RWPE1 (cell line): ENCODE results near the gene BORCS6.

Experiments used
- CTCF ChIA-PET: fragments of 350-600 bp; sonication (Branson Sonifier 250); formaldehyde crosslinking; extraction: SDS; loops from one replicate; lab custom pipeline; 2021; lab: Yijun Ruan, JAX
- POLR2A ChIA-PET: fragments of 400-600 bp; formaldehyde crosslinking; extraction: SDS; loops from one replicate; lab custom pipeline; 2020; ENCODE audit warnings: antibody characterized with exemption; ENCODE audit not compliant: low non-redundant PET; lab: Yijun Ruan, JAX
- DNase-seq: peaks from one replicate; pipeline ENCODE4 v3.0.0; 2012; ENCODE audit warnings: low spot score
- H3K27ac ChIP-seq: fragments of 450-650 bp; 2 replicates; pipeline ENCODE4 v1.5.1; 2017
- TF ChIP-seq, protein P1 (sequence below): fragments of 450-650 bp; conservative IDR thresholded peaks from 2 replicates; pipeline ENCODE4 v1.5.1; 2017; ENCODE audit warnings: low read depth, mild to moderate bottlenecking

BORCS6 gene

DNA sequence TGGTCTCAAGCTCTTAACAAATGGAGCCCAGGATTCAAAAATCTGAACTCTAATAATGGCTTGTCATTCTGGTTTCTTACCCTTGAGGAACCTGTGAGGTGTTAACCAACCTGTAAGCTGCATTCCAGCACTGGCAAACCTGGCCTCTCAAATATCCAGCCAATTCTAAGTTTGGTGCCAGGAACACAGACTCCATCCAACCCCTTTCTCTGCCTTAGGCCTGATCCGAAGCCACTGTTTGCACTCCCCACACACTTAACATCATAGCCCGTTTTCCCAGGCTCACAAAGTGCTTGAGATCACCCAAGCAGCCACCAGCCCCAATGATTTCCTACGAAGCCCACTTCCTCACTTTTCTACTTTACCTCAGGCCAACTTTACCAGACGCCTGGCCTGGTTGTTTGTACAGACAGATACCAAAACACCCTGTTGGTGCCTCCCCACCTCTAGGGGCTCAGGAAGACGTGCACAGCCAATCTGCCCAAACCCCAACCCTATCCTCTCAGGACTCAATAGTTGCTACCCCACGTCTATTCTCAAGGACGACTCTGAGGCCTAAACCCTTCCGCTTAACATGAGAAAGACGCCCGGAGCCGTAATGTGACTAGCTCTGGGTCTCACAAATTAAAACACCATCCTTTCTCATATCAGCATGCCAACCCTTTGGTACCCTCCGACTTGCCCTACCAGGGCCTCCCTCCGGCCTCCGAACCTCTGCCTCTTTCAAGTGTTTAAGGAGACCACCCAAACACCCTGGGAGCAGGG, 34.6 kb downstream of the BORCS6 start:
- peak overlapping the region; percentile 98 for H3K27ac ChIP-seq
- TF ChIP-seq, protein P1, sequence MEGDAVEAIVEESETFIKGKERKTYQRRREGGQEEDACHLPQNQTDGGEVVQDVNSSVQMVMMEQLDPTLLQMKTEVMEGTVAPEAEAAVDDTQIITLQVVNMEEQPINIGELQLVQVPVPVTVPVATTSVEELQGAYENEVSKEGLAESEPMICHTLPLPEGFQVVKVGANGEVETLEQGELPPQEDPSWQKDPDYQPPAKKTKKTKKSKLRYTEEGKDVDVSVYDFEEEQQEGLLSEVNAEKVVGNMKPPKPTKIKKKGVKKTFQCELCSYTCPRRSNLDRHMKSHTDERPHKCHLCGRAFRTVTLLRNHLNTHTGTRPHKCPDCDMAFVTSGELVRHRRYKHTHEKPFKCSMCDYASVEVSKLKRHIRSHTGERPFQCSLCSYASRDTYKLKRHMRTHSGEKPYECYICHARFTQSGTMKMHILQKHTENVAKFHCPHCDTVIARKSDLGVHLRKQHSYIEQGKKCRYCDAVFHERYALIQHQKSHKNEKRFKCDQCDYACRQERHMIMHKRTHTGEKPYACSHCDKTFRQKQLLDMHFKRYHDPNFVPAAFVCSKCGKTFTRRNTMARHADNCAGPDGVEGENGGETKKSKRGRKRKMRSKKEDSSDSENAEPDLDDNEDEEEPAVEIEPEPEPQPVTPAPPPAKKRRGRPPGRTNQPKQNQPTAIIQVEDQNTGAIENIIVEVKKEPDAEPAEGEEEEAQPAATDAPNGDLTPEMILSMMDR: no peak
- DNase-seq: no peak
- ChIA-PET CTCF (interaction anchor here (1.7 kb wide), 1 partner anchor 36 kb away, joined by 6 read pairs; no protein-coding TSS in a partner anchor), POLR2A (interaction anchor here (1.2 to 1.4 kb wide), 2 partner anchors 9 to 16 kb away, joined by 3 read pairs; no protein-coding TSS in a partner anchor)

- TF ChIP-seq, protein P1: no peak
- peak overlapping the region; percentile 98 for H3K27ac ChIP-seq
- DNase-seq: no peak
- CTCF ChIA-PET: no interaction called here
- POLR2A ChIA-PET: interaction anchor here (1.0 to 1.4 kb wide), 3 partner anchors 9 to 19 kb away, joined by 3 to 5 read pairs (median 3); no protein-coding TSS in a partner anchor
These were observed 35.3 kb downstream of the BORCS6 start for GRCh38 chr17:8154608-8155155.

DNA sequence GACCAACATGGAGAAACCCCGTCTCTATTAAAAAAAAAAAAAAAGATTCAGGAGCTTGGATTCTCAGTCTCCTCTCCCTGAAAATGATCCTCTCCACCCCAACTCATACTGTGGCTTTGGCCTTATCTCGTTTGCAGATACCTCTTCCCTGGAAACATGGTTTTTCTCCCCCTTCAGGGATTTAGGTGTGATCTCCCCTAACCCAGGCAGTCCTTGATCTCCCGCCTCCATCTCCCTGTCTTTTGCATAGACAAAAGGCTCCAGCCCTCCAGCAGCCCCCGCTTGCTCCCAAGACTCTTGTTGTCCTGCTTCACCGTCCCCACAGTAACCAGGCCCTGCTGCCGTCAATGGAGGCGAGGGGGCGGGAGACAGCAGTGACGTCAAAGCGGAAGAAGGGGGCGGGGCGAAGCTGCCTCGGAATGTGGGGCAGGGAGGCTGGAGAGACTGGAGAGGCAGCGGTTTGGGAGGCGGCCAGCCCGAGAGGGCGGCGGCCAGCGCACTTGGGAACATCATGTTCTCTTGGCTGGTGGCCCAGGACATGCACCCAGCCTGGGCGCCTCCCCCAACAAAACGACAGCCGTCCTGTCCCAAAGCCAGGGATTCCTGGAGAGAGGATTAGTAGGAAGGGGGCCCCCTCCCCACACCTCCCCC, 35.9 kb downstream of the BORCS6 start:
- POLR2A ChIA-PET: interaction anchor here (1.0 to 1.4 kb wide), 2 partner anchors 14 to 19 kb away, joined by 3 to 5 read pairs; no protein-coding TSS in a partner anchor
- DNase-seq: peak; percentile 92
- CTCF ChIA-PET: interaction anchor here (0.7 kb wide), 1 partner anchor 15 kb away, joined by 3 read pairs; no protein-coding TSS in a partner anchor

DNA sequence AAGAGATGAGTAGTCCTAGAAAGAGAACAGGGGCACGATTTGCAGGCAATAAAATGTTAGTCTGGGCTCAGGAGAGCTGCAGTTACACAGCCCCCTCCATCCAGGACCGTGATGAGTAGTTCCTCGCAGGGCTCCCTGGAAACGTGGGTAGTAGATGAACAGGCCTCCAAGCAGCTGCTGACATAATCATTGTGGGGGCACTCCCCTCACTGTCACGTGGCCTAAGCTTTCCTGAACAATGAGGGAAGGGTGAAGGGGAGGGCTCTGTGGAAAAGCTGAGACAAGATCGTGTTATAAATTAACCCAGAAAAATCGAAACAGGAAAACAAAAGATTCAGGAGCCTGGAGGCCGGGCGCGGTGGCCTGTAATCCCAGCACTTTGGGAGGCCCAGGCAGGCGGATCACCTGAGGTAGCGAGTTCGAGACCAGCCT, 36.4 kb downstream of the BORCS6 start:
- H3K27ac ChIP-seq: peak overlapping the region; percentile 98
- CTCF ChIA-PET: interaction anchor here (0.7 kb wide), 1 partner anchor 15 kb away, joined by 3 read pairs; no protein-coding TSS in a partner anchor
- POLR2A ChIA-PET: interaction anchor here (1.0 kb wide), 1 partner anchor 20 kb away, joined by 5 read pairs; no protein-coding TSS in a partner anchor
- peak; percentile 80 for DNase-seq
- TF ChIP-seq, protein P1: no peak

More for the DNA sequence above, 35.9 kb downstream of the BORCS6 start:
- peak overlapping the region; percentile 98 for H3K27ac ChIP-seq
- TF ChIP-seq, protein P1: no peak

- ChIA-PET CTCF (interaction anchor here (0.7 to 1.6 kb wide), 2 partner anchors 14 kb away, joined by 3 to 9 read pairs; no protein-coding TSS in a partner anchor), POLR2A (no interaction called here)
- TF ChIP-seq, protein P1: no peak
- H3K27ac ChIP-seq: peak overlapping the region; percentile 98
- DNase-seq: no peak
These were observed 36.9 kb downstream of the BORCS6 start for GRCh38 chr17:8153031-8153451.
